SH-SY5Y (cell line): ENCODE measurements around the gene DNAH8.

ENCODE experiments used
- GATA2 ChIP-seq: IDR thresholded peaks from 2 replicates; pipeline ENCODE4 v1.6.1; 2011; ENCODE audit warnings: mild to moderate bottlenecking, low read depth, low read length
- GATA3 ChIP-seq: IDR thresholded peaks from 2 replicates; pipeline ENCODE4 v1.6.1; 2011; ENCODE audit warnings: low read depth, mild to moderate bottlenecking, low read length, moderate library complexity

DNAH8 gene

GRCh38 chr6:38750968-38751615 is 36.0 kb downstream of the DNAH8 start:
- TF ChIP-seq GATA3: no peak
- TF ChIP-seq GATA2: no peak

DNA sequence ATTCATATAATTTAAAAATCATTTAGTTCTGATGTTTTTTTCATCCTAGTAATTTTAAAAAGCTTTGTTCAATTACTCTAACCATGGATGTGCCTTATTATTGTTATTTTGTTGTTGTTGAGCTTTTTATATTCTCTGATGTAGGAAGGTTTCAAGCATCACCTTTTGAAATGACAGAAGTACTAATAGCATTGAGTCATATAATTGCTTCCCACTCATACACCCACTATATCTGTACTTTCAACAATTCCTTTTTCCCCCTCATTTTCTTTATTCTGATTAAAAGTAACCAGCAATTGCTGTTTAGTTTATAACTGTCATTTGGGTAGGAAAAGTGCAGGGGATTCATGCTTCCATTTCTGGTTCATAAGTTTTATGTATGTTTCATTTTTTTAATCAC is 38.6 kb downstream of the DNAH8 start:
- TF ChIP-seq GATA3 (no peak), GATA2 (no peak)

DNA sequence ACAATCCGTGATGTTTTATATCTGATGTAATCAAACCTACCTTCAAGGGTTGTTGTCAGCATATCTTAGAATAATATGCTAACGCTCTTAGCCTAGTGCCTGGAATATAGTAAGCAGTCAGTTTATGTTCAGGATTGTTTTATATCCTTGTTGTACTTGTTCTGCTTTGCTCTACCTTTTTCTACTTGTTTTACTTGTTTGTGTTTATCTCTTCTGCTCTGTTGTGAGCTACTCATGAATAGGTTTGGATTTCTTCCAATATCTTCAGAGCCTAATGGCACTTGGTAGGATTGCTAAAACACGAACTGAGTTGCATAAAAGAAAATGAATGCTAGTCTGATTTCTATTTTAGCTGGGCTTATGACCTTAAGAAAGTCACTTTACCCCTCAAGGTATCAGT is 40.1 kb downstream of the DNAH8 start:
- TF ChIP-seq GATA2: no peak
- no peak for TF ChIP-seq GATA3

DNA sequence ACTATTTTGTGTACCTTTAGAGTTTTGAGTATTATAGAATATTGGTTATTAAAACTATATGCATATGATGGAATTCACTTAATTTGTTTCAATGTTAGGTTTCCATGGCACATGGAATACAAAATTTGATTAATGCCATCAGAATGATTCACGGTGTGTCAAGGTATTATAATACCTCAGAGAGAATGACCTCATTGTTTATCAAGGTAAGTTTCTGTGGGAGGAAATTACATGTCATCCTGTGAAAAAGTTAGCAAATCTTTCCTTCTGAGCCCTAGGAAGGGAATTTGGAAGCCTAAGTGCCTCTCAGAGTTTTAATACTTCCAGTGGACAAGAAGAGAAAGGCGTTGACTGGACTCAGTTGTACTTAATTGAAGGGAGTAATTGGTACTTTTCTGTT is 40.8 kb downstream of the DNAH8 start:
- no peak for TF ChIP-seq GATA3
- TF ChIP-seq GATA2: no peak

- no peak for TF ChIP-seq GATA2
- no peak for TF ChIP-seq GATA3
Observed at GRCh38 chr6:38760097-38760496, 45.0 kb downstream of the DNAH8 start.

- TF ChIP-seq GATA2: no peak
- no peak for TF ChIP-seq GATA3
Observed at GRCh38 chr6:38762848-38763247, 47.7 kb downstream of the DNAH8 start.

GRCh38 chr6:38767560-38767959 is 52.4 kb downstream of the DNAH8 start:
- TF ChIP-seq GATA2 (no peak), GATA3 (no peak)

- TF ChIP-seq GATA3 (no peak), GATA2 (no peak)
Observed at GRCh38 chr6:38773338-38773737, 58.2 kb downstream of the DNAH8 start.

GRCh38 chr6:38774929-38775707 is 60.0 kb downstream of the DNAH8 start:
- TF ChIP-seq GATA3: no peak
- no peak for TF ChIP-seq GATA2

DNA sequence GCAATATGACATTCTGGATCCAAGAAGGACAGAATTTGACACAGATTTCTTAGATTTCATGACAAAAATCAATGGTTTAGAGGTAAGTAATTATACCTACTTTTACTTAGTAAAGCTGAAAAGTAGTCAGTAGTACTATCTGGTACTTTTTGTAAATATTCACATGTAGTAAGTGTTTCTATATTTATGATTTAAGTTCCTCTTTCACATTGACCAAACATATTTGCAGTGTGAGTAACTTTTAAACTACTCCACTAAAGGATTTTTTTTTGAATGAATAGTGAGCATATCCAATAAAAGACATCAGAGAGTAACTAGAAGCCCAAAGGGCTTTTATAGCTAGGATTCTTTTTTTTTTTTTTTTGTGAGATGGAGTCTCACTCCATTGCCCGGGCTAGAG is 60.8 kb downstream of the DNAH8 start:
- no peak for TF ChIP-seq GATA2
- TF ChIP-seq GATA3: no peak

DNA sequence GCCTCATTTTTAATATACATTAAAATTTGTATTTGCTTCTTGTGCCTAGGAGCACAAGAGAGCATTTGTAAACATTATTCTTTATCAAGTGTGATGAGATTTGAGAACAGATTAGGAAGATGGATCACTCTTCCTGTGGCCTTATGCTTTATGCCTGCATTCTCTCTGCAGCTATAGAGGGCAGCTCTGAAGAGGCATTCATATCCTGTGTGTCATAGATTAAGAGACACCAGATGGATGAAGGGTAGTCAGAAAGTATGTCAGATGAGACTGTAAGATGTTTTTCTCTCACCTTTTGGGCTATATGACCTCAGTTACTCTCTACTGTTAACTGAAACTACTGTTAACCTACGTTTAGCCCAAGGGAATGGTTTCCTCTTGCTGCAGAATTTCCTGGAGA is 61.4 kb downstream of the DNAH8 start:
- no peak for TF ChIP-seq GATA2
- TF ChIP-seq GATA3: no peak

DNA sequence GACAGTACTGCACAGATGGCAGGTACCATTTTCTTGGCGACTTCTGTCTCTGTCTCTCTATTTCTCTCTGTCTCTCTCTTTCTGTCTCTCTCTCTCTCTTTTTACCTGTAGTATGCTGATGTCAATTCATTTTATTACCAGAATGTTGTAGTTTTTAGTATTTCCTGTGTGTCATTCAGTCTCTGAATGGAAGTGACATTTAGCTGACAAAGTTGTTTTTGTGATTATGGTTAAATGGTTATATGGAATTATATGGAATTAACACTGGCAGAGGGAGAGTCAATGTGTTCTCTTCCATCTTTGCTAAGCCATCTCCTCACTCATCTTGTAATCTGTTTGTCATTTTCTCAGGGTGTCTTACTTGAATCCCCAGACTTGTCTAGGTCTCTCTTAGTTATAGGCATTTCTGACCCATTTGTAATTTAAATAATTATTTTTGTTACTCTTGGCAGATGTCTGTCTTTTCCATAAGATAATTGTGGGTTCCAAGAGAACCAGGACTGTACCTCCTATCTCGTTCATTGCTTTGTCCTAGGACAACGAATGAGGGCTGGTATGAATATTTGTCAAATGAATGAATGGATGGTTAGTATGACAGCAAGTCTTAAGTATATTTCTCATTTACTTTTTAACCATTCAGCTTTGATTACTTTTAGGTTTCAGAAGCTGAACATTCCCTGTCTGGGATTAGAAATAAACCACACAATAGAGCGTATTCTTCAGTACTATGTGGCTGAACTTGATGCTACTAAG is 64.4 kb downstream of the DNAH8 start:
- TF ChIP-seq GATA3: no peak
- no peak for TF ChIP-seq GATA2

DNA sequence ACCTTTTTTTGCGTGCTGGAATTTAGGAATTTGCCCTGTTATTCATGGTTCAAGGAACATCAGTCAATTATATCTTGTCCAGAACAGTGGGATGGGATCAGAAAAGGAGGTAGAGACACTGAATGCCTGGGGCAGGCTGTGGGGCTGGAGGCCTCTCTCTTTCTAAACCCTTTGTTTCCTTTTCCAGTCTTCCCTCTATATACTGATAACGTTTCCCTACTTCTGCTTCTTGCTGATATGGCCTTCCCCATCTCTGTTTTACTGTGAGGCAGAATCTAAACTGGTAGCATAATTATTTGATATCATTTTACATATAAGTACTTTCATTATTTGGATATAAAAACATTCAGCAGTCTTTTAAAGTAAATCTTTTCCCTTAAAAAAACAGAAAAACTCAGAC is 67.5 kb downstream of the DNAH8 start:
- TF ChIP-seq GATA2: no peak
- TF ChIP-seq GATA3: no peak

GRCh38 chr6:38783443-38784228 is 68.5 kb downstream of the DNAH8 start:
- TF ChIP-seq GATA3: no peak
- TF ChIP-seq GATA2: no peak

GRCh38 chr6:38784506-38785235 is 69.6 kb downstream of the DNAH8 start:
- TF ChIP-seq GATA2 (no peak), GATA3 (no peak)

- TF ChIP-seq GATA2 (no peak), GATA3 (no peak)
Observed at GRCh38 chr6:38786486-38786885, 71.4 kb downstream of the DNAH8 start.
